ENCODE measurements around the gene NELFA. TPM values are rescaled to one million over a fixed set of nuclear protein-coding genes. Genes with fewer than 3 reads are reported as not detected.

Gene NELFA
- total and polyA plus RNA-seq, 2 of the 13 experiments (the other 11 are each of a cell fraction or from before 2014, with no cell fraction given) = 13.3 to 18.5 TPM

DNA sequence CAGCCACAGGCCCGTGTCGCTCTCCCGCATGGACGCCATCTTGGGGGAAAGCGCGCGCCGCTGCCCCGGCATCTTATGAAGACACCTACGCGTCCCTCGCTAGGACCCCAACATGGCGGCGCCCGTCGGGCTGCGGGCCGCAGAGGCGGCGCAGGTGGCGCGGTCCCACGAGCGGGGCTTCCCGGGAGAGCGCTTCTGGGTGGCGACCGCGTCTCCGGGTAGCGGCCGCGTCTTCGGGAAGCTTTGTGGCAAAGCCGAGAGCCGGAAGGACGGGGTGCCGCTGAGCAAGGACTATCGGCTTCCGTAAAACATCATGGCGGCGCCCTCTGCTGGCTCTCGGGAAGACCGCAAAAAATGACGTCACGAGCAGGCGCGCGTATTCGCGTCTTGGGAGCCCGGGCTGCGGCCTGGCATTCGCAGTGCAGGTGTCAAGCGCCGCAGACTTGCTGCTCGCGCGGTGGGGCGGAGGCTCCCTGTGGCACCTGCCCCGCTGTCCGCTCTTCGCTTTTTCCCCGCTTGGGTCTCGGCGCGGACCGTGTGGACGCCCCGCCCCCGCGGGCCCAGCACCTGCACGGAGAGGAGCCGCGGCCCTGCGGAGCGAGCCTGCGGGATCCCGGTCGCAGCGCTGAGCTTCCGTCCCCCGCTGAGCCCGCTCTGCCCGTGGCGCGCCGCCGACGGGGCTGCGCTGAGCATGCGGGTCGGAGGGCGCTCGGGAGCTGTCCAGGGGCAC is at the start of gene NELFA (continued):
- TF ChIP-seq, protein P1, sequence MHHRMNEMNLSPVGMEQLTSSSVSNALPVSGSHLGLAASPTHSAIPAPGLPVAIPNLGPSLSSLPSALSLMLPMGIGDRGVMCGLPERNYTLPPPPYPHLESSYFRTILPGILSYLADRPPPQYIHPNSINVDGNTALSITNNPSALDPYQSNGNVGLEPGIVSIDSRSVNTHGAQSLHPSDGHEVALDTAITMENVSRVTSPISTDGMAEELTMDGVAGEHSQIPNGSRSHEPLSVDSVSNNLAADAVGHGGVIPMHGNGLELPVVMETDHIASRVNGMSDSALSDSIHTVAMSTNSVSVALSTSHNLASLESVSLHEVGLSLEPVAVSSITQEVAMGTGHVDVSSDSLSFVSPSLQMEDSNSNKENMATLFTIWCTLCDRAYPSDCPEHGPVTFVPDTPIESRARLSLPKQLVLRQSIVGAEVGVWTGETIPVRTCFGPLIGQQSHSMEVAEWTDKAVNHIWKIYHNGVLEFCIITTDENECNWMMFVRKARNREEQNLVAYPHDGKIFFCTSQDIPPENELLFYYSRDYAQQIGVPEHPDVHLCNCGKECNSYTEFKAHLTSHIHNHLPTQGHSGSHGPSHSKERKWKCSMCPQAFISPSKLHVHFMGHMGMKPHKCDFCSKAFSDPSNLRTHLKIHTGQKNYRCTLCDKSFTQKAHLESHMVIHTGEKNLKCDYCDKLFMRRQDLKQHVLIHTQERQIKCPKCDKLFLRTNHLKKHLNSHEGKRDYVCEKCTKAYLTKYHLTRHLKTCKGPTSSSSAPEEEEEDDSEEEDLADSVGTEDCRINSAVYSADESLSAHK (CRISPR knock-in tag; IDR thresholded peaks at IDR 0.05; ENCODE audit: borderline replicate concordance) = no peak
- no peak for TF ChIP-seq ZMYM2 (CRISPR knock-in tag; IDR thresholded peaks at IDR 0.05)
- TF ChIP-seq ZFP82 (CRISPR knock-in tag; IDR thresholded peaks at IDR 0.05; ENCODE audit: borderline replicate concordance) = peak; percentile 82
- TF ChIP-seq, protein P2, sequence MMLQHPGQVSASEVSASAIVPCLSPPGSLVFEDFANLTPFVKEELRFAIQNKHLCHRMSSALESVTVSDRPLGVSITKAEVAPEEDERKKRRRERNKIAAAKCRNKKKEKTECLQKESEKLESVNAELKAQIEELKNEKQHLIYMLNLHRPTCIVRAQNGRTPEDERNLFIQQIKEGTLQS (CRISPR knock-in tag; IDR thresholded peaks at IDR 0.05) = no peak; the same call in 1 of the 2 replicates
- peak; percentile 42; the same call in 1 of the 2 replicates for TF ChIP-seq ZBTB7B (CRISPR knock-in tag; IDR thresholded peaks at IDR 0.05)
- TF ChIP-seq ZNF460 (CRISPR knock-in tag; IDR thresholded peaks at IDR 0.05; ENCODE audit: borderline replicate concordance) = no peak; the same call in 1 of the 2 replicates
- peak; percentile 84 for TF ChIP-seq RNF2 (conservative IDR thresholded peaks at IDR 0.05; ENCODE audit: low read depth)
- TF ChIP-seq, protein P3, sequence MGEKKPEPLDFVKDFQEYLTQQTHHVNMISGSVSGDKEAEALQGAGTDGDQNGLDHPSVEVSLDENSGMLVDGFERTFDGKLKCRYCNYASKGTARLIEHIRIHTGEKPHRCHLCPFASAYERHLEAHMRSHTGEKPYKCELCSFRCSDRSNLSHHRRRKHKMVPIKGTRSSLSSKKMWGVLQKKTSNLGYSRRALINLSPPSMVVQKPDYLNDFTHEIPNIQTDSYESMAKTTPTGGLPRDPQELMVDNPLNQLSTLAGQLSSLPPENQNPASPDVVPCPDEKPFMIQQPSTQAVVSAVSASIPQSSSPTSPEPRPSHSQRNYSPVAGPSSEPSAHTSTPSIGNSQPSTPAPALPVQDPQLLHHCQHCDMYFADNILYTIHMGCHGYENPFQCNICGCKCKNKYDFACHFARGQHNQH (CRISPR knock-in tag; IDR thresholded peaks at IDR 0.05) = 0 out of 2 replicates have a peak, but pooled peaks have one; percentile 57
- TF ChIP-seq TCF7 (IDR thresholded peaks at IDR 0.05; ENCODE audit: low read depth) = no peak
- TF ChIP-seq, protein P4, sequence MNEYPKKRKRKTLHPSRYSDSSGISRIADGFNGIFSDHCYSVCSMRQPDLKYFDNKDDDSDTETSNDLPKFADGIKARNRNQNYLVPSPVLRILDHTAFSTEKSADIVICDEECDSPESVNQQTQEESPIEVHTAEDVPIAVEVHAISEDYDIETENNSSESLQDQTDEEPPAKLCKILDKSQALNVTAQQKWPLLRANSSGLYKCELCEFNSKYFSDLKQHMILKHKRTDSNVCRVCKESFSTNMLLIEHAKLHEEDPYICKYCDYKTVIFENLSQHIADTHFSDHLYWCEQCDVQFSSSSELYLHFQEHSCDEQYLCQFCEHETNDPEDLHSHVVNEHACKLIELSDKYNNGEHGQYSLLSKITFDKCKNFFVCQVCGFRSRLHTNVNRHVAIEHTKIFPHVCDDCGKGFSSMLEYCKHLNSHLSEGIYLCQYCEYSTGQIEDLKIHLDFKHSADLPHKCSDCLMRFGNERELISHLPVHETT (CRISPR knock-in tag; conservative IDR thresholded peaks at IDR 0.05) = peak; percentile 67; the same call in 1 of the 2 replicates
- peak; percentile 94; the same call in 1 of the 2 replicates for TF ChIP-seq CHCHD3 (CRISPR knock-in tag; IDR thresholded peaks at IDR 0.05)
- TF ChIP-seq, protein P5, sequence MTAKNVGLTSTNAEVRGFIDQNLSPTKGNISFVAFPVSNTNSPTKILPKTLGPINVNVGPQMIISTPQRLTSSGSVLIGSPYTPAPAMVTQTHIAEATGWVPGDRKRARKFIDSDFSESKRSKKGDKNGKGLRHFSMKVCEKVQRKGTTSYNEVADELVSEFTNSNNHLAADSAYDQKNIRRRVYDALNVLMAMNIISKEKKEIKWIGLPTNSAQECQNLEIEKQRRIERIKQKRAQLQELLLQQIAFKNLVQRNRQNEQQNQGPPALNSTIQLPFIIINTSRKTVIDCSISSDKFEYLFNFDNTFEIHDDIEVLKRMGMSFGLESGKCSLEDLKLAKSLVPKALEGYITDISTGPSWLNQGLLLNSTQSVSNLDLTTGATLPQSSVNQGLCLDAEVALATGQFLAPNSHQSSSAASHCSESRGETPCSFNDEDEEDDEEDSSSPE (CRISPR knock-in tag; IDR thresholded peaks at IDR 0.05) = peak; percentile 73
- TF ChIP-seq, protein P6, sequence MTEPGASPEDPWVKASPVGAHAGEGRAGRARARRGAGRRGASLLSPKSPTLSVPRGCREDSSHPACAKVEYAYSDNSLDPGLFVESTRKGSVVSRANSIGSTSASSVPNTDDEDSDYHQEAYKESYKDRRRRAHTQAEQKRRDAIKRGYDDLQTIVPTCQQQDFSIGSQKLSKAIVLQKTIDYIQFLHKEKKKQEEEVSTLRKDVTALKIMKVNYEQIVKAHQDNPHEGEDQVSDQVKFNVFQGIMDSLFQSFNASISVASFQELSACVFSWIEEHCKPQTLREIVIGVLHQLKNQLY (CRISPR knock-in tag; IDR thresholded peaks at IDR 0.05) = no peak
- TF ChIP-seq ZBTB1 (CRISPR knock-in tag; IDR thresholded peaks at IDR 0.05; ENCODE audit: borderline replicate concordance) = no peak
- TF ChIP-seq, protein P7, sequence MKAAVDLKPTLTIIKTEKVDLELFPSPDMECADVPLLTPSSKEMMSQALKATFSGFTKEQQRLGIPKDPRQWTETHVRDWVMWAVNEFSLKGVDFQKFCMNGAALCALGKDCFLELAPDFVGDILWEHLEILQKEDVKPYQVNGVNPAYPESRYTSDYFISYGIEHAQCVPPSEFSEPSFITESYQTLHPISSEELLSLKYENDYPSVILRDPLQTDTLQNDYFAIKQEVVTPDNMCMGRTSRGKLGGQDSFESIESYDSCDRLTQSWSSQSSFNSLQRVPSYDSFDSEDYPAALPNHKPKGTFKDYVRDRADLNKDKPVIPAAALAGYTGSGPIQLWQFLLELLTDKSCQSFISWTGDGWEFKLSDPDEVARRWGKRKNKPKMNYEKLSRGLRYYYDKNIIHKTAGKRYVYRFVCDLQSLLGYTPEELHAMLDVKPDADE (CRISPR knock-in tag; IDR thresholded peaks at IDR 0.05) = no peak
- peak; percentile 46; the same call in 1 of the 2 replicates for TF ChIP-seq ERF (CRISPR knock-in tag; IDR thresholded peaks at IDR 0.05)
- TF ChIP-seq ZNF547 (CRISPR knock-in tag; IDR thresholded peaks at IDR 0.05) = 0 out of 2 replicates have a peak, but pooled peaks have one; percentile 49
- no peak for TF ChIP-seq SRSF9 (IDR thresholded peaks at IDR 0.05; ENCODE audit: borderline replicate concordance, insufficient read depth, low read depth, low read length, poor library complexity, severe bottlenecking)
- peak; percentile 71 for TF ChIP-seq NFRKB (IDR thresholded peaks at IDR 0.05)
- TF ChIP-seq RARA (CRISPR knock-in tag; IDR thresholded peaks at IDR 0.05) = peak; percentile 22
